HepG2 (cell line): ENCODE data around the gene IQGAP3.

Source experiments
- RXRA ChIP-seq: sonication (generic); formaldehyde crosslinking; IDR thresholded peaks from 2 replicates; pipeline ENCODE4 v1.5.1; 2020; ENCODE audit warnings: missing genetic modification reagents
- SOX5 ChIP-seq: IDR thresholded peaks from 2 replicates; pipeline ENCODE4 v1.6.1; 2016; ENCODE audit warnings: borderline replicate concordance
- TEF ChIP-seq: sonication (generic); formaldehyde crosslinking; IDR thresholded peaks from 2 replicates; pipeline ENCODE4 v1.5.0; 2020; ENCODE audit warnings: missing genetic modification reagents
- TP53 ChIP-seq: sonication (generic); formaldehyde crosslinking; conservative IDR thresholded peaks from 2 replicates; pipeline ENCODE4 v1.4.0; 2020; ENCODE audit warnings: missing genetic modification reagents

- TF ChIP-seq RXRA (no peak), SOX5 (CRISPR knock-in tag) (no peak), TEF (CRISPR knock-in tag) (no peak), TP53 (CRISPR knock-in tag) (no peak)
These were observed 22.0 kb downstream of the IQGAP3 start for GRCh38 chr1:156550346-156550745.
